GM23338 (cell line): Measurements from ENCODE around the gene EXOC4. TPM values are rescaled to one million over a fixed set of nuclear protein-coding genes. Genes with fewer than 3 reads are reported as not detected.

Experiments used
- ATAC-seq: fragments of 200-7000 bp; cut with Tn5 transposase; 3 replicates; pipeline ENCODE4 v1.9.1; 2020
- DNase-seq: peaks from one replicate; pipeline ENCODE4 v3.0.0-alpha.2; 2015; ENCODE audit warnings: low spot score
- H2AFZ ChIP-seq: fragments of 200-600 bp; sonication (generic); 2 replicates; pipeline ENCODE4 v1.8.0; 2016; ENCODE audit warnings: antibody characterized with exemption, mild to moderate bottlenecking, moderate library complexity
- H3F3A ChIP-seq: fragments of 200-600 bp; sonication (generic); replicated peaks from 2 replicates; pipeline ENCODE4 v1.8.0; 2017; ENCODE audit warnings: antibody characterized with exemption, mixed run types, low read depth
- H3K27ac ChIP-seq: fragments of 200-600 bp; sonication (generic); 2 replicates; pipeline ENCODE4 v1.6.1; 2016; ENCODE audit warnings: low read depth
- H3K27me3 ChIP-seq: fragments of 200-600 bp; sonication (generic); 2 replicates; pipeline ENCODE4 v1.8.0; 2016; ENCODE audit warnings: mild to moderate bottlenecking, mixed run types, moderate library complexity; ENCODE audit not compliant: insufficient read depth
- H3K36me3 ChIP-seq: fragments of 200-600 bp; sonication (generic); 2 replicates; pipeline ENCODE4 v1.8.0; 2016; ENCODE audit warnings: mild to moderate bottlenecking; ENCODE audit not compliant: insufficient read depth
- H3K4me1 ChIP-seq: fragments of 200-600 bp; sonication (generic); 2 replicates; pipeline ENCODE4 v1.8.0; 2016; ENCODE audit warnings: mild to moderate bottlenecking, moderate library complexity; ENCODE audit not compliant: insufficient read depth
- H3K4me2 ChIP-seq: fragments of 200-600 bp; sonication (generic); 2 replicates; pipeline ENCODE4 v1.7.1; 2017; ENCODE audit warnings: mixed run types
- H3K4me3 ChIP-seq: fragments of 200-600 bp; sonication (generic); 2 replicates; pipeline ENCODE4 v1.6.1; 2016; ENCODE audit warnings: mixed run types
- H3K79me2 ChIP-seq: fragments of 200-600 bp; sonication (generic); replicated peaks from 2 replicates; pipeline ENCODE4 v1.8.0; 2017; ENCODE audit warnings: mild to moderate bottlenecking; ENCODE audit not compliant: insufficient read depth
- H3K9me2 ChIP-seq: fragments of 200-600 bp; sonication (generic); 2 replicates; pipeline ENCODE4 v1.8.0; 2017; ENCODE audit not compliant: insufficient read depth
- H4K20me1 ChIP-seq: fragments of 200-600 bp; sonication (generic); replicated peaks from 2 replicates; pipeline ENCODE4 v1.8.0; 2017; ENCODE audit warnings: mild to moderate bottlenecking; ENCODE audit not compliant: insufficient read depth
- H3K27ac Mint-ChIP-seq: 2 replicates; pipeline ENCODE4 v1.8.0; 2020; ENCODE audit warnings: inconsistent platforms, mild to moderate bottlenecking, moderate library complexity, mixed read lengths
- H3K27me3 Mint-ChIP-seq: 3 replicates; pipeline ENCODE4 v1.8.0; 2022; ENCODE audit warnings: low read depth, mild to moderate bottlenecking, moderate library complexity, mixed read lengths, inconsistent platforms; ENCODE audit not compliant: insufficient read depth, poor library complexity
- H3K36me3 Mint-ChIP-seq: 3 replicates; pipeline ENCODE4 v1.8.0; 2021; ENCODE audit warnings: low read depth, mild to moderate bottlenecking, inconsistent platforms, moderate library complexity, mixed read lengths
- H3K4me1 Mint-ChIP-seq: 3 replicates; pipeline ENCODE4 v1.8.0; 2020; ENCODE audit warnings: mild to moderate bottlenecking, inconsistent platforms, mixed read lengths
- H3K4me3 Mint-ChIP-seq: 3 replicates; pipeline ENCODE4 v1.8.0; 2021; ENCODE audit warnings: moderate library complexity, mild to moderate bottlenecking, inconsistent platforms, mixed read lengths
- H3K9me3 Mint-ChIP-seq: 3 replicates; pipeline ENCODE4 v1.8.0; 2020; ENCODE audit warnings: moderate library complexity, mild to moderate bottlenecking, inconsistent platforms, mixed read lengths
- CREB1 ChIP-seq: fragments of 250-450 bp; sonication (Bioruptor Pico); IDR thresholded peaks from 2 replicates; pipeline ENCODE4 v1.5.0; 2020; ENCODE audit warnings: low read depth, mild to moderate bottlenecking, moderate library complexity
- CTCF ChIP-seq, 2 experiments: fragments of 200-600 bp in 1 of 2; sonication (generic) in 1 of 2; conservative IDR thresholded peaks; 2 replicates each; pipeline versions ENCODE4 v1.5.1 to v1.6.1; 2016 to 2017; ENCODE audit warnings: antibody characterized with exemption in 2 of 2, low read depth in 2 of 2, mild to moderate bottlenecking in 2 of 2, moderate library complexity in 1 of 2
- ETS1 ChIP-seq: IDR thresholded peaks from 2 replicates; pipeline ENCODE4 v1.6.1; 2016; ENCODE audit warnings: antibody characterized with exemption
- EZH2 ChIP-seq: fragments of 200-600 bp; sonication (generic); IDR thresholded peaks from one replicate; pipeline ENCODE4 v1.8.0; 2017; ENCODE audit warnings: antibody characterized with exemption, mild to moderate bottlenecking, low read depth; ENCODE audit not compliant: unreplicated experiment
- EZH2phosphoT487 ChIP-seq: fragments of 200-600 bp; sonication (generic); IDR thresholded peaks from one replicate; pipeline ENCODE4 v1.8.1; 2018; ENCODE audit warnings: antibody characterized with exemption; ENCODE audit not compliant: unreplicated experiment
- JUNB ChIP-seq: IDR thresholded peaks from one replicate; pipeline ENCODE4 v1.6.1; 2016; ENCODE audit warnings: antibody characterized with exemption; ENCODE audit not compliant: unreplicated experiment
- NANOG ChIP-seq: IDR thresholded peaks from 2 replicates; pipeline ENCODE4 v1.6.1; 2016; ENCODE audit warnings: antibody characterized with exemption, borderline replicate concordance
- POLR2AphosphoS5 ChIP-seq: IDR thresholded peaks from 2 replicates; pipeline ENCODE4 v1.6.1; 2016; ENCODE audit warnings: antibody characterized with exemption, low read depth
- STAT1 ChIP-seq: IDR thresholded peaks from one replicate; pipeline ENCODE4 v1.6.1; 2016; ENCODE audit warnings: antibody characterized with exemption; ENCODE audit not compliant: unreplicated experiment
- ZNF114 ChIP-seq: fragments of 250-450 bp; sonication (Bioruptor Pico); IDR thresholded peaks from 2 replicates; pipeline ENCODE4 v1.5.0; 2020; ENCODE audit warnings: mild to moderate bottlenecking, moderate library complexity
- ZNF331 ChIP-seq: fragments of 250-450 bp; sonication (Bioruptor Pico); IDR thresholded peaks from 2 replicates; pipeline ENCODE4 v1.5.0; 2020; ENCODE audit warnings: low read depth, mild to moderate bottlenecking, moderate library complexity
- polyA plus RNA-seq: library from polyadenylated mRNA; unstranded; fragments of >200 nt; fragmentation: Nextera tagmentation; extraction: Ambion mirVana; gene quantifications from 2 replicates; pipeline ENCODE4 v1.2.1, GENCODE V29; 2016
- total RNA-seq: library from RNA; depleted of rRNA; stranded (reverse); fragments of >200 nt; shearing (Covaris generic); gene quantifications from 2 replicates; pipeline ENCODE4 v1.2.3, GENCODE V29; 2014
- TF ChIP-seq, protein P1 (sequence below): IDR thresholded peaks from one replicate; pipeline ENCODE4 v1.6.1; 2018; ENCODE audit warnings: antibody characterized with exemption; ENCODE audit not compliant: unreplicated experiment
- TF ChIP-seq, protein P2 (sequence below): fragments of 250-450 bp; sonication (Bioruptor Pico); IDR thresholded peaks from 2 replicates; pipeline ENCODE4 v1.5.0; 2020; ENCODE audit warnings: mild to moderate bottlenecking, moderate library complexity

EXOC4 gene
- total and polyA plus RNA-seq, 2 experiments from 2014 or later = 37.5 to 52.7 TPM

DNA sequence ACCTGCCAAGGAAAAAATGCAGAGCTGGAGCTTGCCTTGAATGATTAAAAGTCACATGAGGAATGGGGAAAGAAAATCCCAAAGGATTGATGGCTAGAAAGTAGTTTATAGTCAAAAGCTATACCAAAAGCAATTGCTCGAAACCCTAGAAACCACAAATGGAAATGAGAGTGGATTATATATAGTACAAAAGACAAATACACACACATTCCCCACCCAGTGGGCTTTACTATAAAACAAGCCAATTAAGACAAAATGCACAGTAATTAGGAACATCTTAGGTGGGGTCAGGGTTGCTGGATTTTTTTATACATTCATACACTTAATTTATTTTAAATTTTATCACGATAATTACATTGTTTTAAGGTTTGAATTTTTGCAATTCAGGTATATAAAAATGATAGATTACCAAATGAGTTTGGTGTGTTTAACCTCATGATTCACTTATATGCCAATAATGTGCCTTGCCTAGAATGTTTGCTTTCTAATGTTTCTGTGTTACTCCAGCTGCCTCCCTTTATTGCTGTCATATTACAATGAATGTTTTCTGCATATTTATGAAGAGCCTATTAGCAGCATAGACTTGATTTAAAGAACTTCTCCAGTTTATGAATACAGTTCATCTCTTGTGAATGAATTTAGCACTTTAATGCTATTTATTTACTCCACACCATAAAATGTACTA, 421.3 kb downstream of the EXOC4 start:
- no peak overlapping the region for H2AFZ ChIP-seq
- peaks cover 17% of the 10 kb centered on the region; the same call in 1 of the 2 replicates for H3K4me1 ChIP-seq
- no peaks in the 10 kb centered on the region for H3K27me3 ChIP-seq
- Mint-ChIP-seq H3K9me3 (no peaks in the 10 kb centered on the region), H3K27me3 (peaks cover 1% of the 10 kb centered on the region), H3K27ac (no peak overlapping the region), H3K4me3 (no peak overlapping the region), H3K4me1 (peaks cover 22% of the 10 kb centered on the region), H3K36me3 (no peaks in the 10 kb centered on the region; the same call in 2 of the 3 replicates)
- H3K27ac ChIP-seq = no peak overlapping the region
- ATAC-seq = no peak
- no peak for DNase-seq
- H3K36me3 ChIP-seq = no peaks in the 10 kb centered on the region
- no peaks in the 10 kb centered on the region for H3K79me2 ChIP-seq
- no peak overlapping the region for H3K4me3 ChIP-seq
- no peaks in the 10 kb centered on the region for H3F3A ChIP-seq
- no peak for TF ChIP-seq ZNF114
- TF ChIP-seq EZH2 = no peak
- no peak for TF ChIP-seq JUNB
- TF ChIP-seq STAT1 = no peak
- TF ChIP-seq NANOG = no peak
- TF ChIP-seq CREB1 (CRISPR knock-in tag) = no peak
- TF ChIP-seq CTCF (conservative IDR thresholded peaks at IDR 0.05; ENCODE audit: low read depth in 2 of 2) = no peak
- no peak for TF ChIP-seq POLR2AphosphoS5
- TF ChIP-seq ETS1 = no peak
- TF ChIP-seq ZNF331 (CRISPR knock-in tag) = no peak
- TF ChIP-seq, protein P1, sequence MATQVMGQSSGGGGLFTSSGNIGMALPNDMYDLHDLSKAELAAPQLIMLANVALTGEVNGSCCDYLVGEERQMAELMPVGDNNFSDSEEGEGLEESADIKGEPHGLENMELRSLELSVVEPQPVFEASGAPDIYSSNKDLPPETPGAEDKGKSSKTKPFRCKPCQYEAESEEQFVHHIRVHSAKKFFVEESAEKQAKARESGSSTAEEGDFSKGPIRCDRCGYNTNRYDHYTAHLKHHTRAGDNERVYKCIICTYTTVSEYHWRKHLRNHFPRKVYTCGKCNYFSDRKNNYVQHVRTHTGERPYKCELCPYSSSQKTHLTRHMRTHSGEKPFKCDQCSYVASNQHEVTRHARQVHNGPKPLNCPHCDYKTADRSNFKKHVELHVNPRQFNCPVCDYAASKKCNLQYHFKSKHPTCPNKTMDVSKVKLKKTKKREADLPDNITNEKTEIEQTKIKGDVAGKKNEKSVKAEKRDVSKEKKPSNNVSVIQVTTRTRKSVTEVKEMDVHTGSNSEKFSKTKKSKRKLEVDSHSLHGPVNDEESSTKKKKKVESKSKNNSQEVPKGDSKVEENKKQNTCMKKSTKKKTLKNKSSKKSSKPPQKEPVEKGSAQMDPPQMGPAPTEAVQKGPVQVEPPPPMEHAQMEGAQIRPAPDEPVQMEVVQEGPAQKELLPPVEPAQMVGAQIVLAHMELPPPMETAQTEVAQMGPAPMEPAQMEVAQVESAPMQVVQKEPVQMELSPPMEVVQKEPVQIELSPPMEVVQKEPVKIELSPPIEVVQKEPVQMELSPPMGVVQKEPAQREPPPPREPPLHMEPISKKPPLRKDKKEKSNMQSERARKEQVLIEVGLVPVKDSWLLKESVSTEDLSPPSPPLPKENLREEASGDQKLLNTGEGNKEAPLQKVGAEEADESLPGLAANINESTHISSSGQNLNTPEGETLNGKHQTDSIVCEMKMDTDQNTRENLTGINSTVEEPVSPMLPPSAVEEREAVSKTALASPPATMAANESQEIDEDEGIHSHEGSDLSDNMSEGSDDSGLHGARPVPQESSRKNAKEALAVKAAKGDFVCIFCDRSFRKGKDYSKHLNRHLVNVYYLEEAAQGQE = no peak
- no peak for TF ChIP-seq EZH2phosphoT487
- TF ChIP-seq, protein P2, sequence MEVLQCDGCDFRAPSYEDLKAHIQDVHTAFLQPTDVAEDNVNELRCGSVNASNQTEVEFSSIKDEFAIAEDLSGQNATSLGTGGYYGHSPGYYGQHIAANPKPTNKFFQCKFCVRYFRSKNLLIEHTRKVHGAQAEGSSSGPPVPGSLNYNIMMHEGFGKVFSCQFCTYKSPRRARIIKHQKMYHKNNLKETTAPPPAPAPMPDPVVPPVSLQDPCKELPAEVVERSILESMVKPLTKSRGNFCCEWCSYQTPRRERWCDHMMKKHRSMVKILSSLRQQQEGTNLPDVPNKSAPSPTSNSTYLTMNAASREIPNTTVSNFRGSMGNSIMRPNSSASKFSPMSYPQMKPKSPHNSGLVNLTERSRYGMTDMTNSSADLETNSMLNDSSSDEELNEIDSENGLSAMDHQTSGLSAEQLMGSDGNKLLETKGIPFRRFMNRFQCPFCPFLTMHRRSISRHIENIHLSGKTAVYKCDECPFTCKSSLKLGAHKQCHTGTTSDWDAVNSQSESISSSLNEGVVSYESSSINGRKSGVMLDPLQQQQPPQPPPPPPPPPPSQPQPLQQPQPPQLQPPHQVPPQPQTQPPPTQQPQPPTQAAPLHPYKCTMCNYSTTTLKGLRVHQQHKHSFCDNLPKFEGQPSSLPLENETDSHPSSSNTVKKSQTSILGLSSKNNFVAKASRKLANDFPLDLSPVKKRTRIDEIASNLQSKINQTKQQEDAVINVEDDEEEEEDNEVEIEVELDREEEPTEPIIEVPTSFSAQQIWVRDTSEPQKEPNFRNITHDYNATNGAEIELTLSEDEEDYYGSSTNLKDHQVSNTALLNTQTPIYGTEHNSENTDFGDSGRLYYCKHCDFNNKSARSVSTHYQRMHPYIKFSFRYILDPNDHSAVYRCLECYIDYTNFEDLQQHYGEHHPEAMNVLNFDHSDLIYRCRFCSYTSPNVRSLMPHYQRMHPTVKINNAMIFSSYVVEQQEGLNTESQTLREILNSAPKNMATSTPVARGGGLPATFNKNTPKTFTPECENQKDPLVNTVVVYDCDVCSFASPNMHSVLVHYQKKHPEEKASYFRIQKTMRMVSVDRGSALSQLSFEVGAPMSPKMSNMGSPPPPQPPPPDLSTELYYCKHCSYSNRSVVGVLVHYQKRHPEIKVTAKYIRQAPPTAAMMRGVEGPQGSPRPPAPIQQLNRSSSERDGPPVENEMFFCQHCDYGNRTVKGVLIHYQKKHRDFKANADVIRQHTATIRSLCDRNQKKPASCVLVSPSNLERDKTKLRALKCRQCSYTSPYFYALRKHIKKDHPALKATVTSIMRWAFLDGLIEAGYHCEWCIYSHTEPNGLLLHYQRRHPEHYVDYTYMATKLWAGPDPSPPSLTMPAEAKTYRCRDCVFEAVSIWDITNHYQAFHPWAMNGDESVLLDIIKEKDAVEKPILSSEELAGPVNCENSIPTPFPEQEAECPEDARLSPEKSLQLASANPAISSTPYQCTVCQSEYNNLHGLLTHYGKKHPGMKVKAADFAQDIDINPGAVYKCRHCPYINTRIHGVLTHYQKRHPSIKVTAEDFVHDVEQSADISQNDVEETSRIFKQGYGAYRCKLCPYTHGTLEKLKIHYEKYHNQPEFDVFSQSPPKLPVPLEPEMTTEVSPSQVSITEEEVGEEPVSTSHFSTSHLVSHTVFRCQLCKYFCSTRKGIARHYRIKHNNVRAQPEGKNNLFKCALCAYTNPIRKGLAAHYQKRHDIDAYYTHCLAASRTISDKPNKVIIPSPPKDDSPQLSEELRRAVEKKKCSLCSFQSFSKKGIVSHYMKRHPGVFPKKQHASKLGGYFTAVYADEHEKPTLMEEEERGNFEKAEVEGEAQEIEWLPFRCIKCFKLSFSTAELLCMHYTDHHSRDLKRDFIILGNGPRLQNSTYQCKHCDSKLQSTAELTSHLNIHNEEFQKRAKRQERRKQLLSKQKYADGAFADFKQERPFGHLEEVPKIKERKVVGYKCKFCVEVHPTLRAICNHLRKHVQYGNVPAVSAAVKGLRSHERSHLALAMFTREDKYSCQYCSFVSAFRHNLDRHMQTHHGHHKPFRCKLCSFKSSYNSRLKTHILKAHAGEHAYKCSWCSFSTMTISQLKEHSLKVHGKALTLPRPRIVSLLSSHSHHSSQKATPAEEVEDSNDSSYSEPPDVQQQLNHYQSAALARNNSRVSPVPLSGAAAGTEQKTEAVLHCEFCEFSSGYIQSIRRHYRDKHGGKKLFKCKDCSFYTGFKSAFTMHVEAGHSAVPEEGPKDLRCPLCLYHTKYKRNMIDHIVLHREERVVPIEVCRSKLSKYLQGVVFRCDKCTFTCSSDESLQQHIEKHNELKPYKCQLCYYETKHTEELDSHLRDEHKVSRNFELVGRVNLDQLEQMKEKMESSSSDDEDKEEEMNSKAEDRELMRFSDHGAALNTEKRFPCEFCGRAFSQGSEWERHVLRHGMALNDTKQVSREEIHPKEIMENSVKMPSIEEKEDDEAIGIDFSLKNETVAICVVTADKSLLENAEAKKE (CRISPR knock-in tag) = no peak
- no peak overlapping the region for H3K4me2 ChIP-seq
- H3K9me2 ChIP-seq = no peaks in the 10 kb centered on the region
- H4K20me1 ChIP-seq = no peaks in the 10 kb centered on the region
